Endodermal cell (in vitro differentiated cells): ENCODE data around the gene CENPP. TPM values are rescaled to one million over a fixed set of nuclear protein-coding genes. Genes with fewer than 3 reads are reported as not detected.

Experiments
- DNase-seq: peaks from one replicate; pipeline ENCODE4 v3.0.0-alpha.2; 2017
- H3K27ac ChIP-seq: 2 replicates; pipeline ENCODE4 v1.5.1; 2013; ENCODE audit warnings: mild to moderate bottlenecking, low read depth, low read length, moderate library complexity
- H3K27me3 ChIP-seq: 2 replicates; pipeline ENCODE4 v1.6.1; 2013; ENCODE audit warnings: mild to moderate bottlenecking, low read length, moderate library complexity; ENCODE audit not compliant: insufficient read depth, control insufficient read depth, poor library complexity, severe bottlenecking
- H3K36me3 ChIP-seq: 2 replicates; pipeline ENCODE4 v1.7.0; 2013; ENCODE audit warnings: mild to moderate bottlenecking, low read length, moderate library complexity; ENCODE audit not compliant: control insufficient read depth, insufficient read depth
- H3K4me1 ChIP-seq: one replicate; pipeline ENCODE4 v1.7.0; 2013; ENCODE audit warnings: low read length; ENCODE audit not compliant: control insufficient read depth, insufficient read depth
- H3K4me3 ChIP-seq: 2 replicates; pipeline ENCODE4 v1.5.1; 2013; ENCODE audit warnings: mild to moderate bottlenecking, low read length, moderate library complexity
- H3K9ac ChIP-seq: 2 replicates; pipeline ENCODE4 v1.6.1; 2013; ENCODE audit warnings: mild to moderate bottlenecking, low read length, moderate library complexity; ENCODE audit not compliant: poor library complexity, severe bottlenecking; ENCODE audit errors: extremely low read depth
- H3K9me3 ChIP-seq: 2 replicates; pipeline ENCODE4 v1.6.1; 2013; ENCODE audit warnings: mild to moderate bottlenecking, low read length, moderate library complexity; ENCODE audit not compliant: control insufficient read depth
- H3K27ac Mint-ChIP-seq: 2 replicates; pipeline ENCODE4 v1.8.0; 2020; ENCODE audit warnings: mixed read lengths
- H3K27me3 Mint-ChIP-seq: 2 replicates; pipeline ENCODE4 v1.8.0; 2021; ENCODE audit warnings: mild to moderate bottlenecking, mixed read lengths; ENCODE audit not compliant: insufficient read depth
- H3K36me3 Mint-ChIP-seq: 2 replicates; pipeline ENCODE4 v1.8.0; 2020; ENCODE audit warnings: low read depth, mixed read lengths
- H3K4me1 Mint-ChIP-seq: 2 replicates; pipeline ENCODE4 v1.8.0; 2020; ENCODE audit warnings: mixed read lengths
- H3K4me3 Mint-ChIP-seq: 2 replicates; pipeline ENCODE4 v1.8.0; 2020; ENCODE audit warnings: mild to moderate bottlenecking, moderate library complexity, mixed read lengths
- H3K9me3 Mint-ChIP-seq: 2 replicates; pipeline ENCODE4 v1.8.0; 2020; ENCODE audit warnings: mild to moderate bottlenecking, mixed read lengths
- CTCF ChIP-seq: fragments of 200-600 bp; sonication (generic); conservative IDR thresholded peaks from 2 replicates; pipeline ENCODE4 v1.5.0; 2021; ENCODE audit warnings: antibody characterized with exemption, mild to moderate bottlenecking
- WGBS, 2 experiments: methylation state at CpG; one replicate each; pipeline versions ENCODE4 v1.1.5 to v1.1.7; 2013; ENCODE audit warnings: missing lambda C conversion rate in 2 of 2, mixed read lengths in 1 of 2; ENCODE audit not compliant: insufficient coverage in 1 of 2, insufficient read length in 1 of 2; 5-methylcytosine and 5-hydroxymethylcytosine counted together
- total RNA-seq, 2 donors: library from RNA; stranded (reverse); fragmentation: NEBNext Ultra II Directional in 1 of 2; extraction: Animal tissue kit (Norgen Biotek cat#: 25700) in 1 of 2; gene quantifications; 2 replicates in 1 of 2; 3 replicates in 1 of 2; pipeline ENCODE4 v1.2.1, GENCODE V29; 2021

Gene CENPP
- total RNA-seq, 2 donors from 2014 or later = 8.2 to 9.2 TPM

GRCh38 chr9:92648474-92648971, 322.8 kb downstream of the CENPP start:
- WGBS, 2 experiments = 93% methylated on average over 3 to 6 of the region's 6 CpGs
- Histone ChIP-seq H3K36me3 (peaks cover 57% of the 10 kb centered on the region), H3K4me3 (no peak overlapping the region), H3K27ac (no peak overlapping the region), H3K4me1 (no peaks in the 10 kb centered on the region), H3K9me3 (no peaks in the 10 kb centered on the region), H3K9ac (no peak overlapping the region), H3K27me3 (no peaks in the 10 kb centered on the region)
- Mint-ChIP-seq H3K36me3 (peaks cover 66% of the 10 kb centered on the region), H3K27me3 (no peaks in the 10 kb centered on the region), H3K27ac (peak overlapping the region; percentile 57), H3K4me1 (no peaks in the 10 kb centered on the region), H3K4me3 (no peak overlapping the region), H3K9me3 (no peaks in the 10 kb centered on the region)
- no peak for DNase-seq
- no peak for TF ChIP-seq CTCF

GRCh38 chr9:92649007-92649406, 323.3 kb downstream of the CENPP start:
- Mint-ChIP-seq H3K27me3 (no peaks in the 10 kb centered on the region), H3K27ac (peak overlapping the region; percentile 57), H3K36me3 (peaks cover 66% of the 10 kb centered on the region), H3K4me3 (no peak overlapping the region), H3K4me1 (no peaks in the 10 kb centered on the region), H3K9me3 (no peaks in the 10 kb centered on the region)
- 93 to 100% methylated on average over 4 to 5 of the region's 5 CpGs for WGBS, 2 experiments
- no peaks in the 10 kb centered on the region for H3K4me1 ChIP-seq
- H3K9me3 ChIP-seq = no peaks in the 10 kb centered on the region
- no peak for DNase-seq
- no peaks in the 10 kb centered on the region for H3K27me3 ChIP-seq
- no peak overlapping the region for H3K9ac ChIP-seq
- peaks cover 52% of the 10 kb centered on the region for H3K36me3 ChIP-seq
- H3K27ac ChIP-seq = no peak overlapping the region
- H3K4me3 ChIP-seq = no peak overlapping the region
- TF ChIP-seq CTCF = no peak

DNA sequence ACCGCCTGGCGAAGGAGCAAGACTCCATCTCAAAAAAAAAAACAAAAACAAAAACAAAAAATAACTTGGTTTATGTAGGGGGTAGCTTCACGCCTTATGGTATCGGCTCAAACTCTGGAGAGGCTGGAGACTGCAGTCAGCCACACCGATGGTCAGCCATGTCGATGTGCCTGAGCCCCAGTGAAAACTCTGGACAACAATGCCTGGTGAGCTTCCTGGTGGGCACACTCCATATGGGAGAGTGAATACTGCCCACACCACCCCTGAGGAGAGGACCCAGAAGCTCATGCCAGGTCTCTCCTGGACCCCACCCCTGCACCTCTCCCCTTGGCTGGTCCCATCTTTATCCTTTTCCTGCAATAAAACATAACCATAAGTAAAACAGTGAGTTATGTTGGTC, 324.5 kb downstream of the CENPP start:
- H3K27me3 ChIP-seq = no peaks in the 10 kb centered on the region
- WGBS, 2 experiments = 96 to 97% methylated on average over 4 to 6 of the region's 6 CpGs
- H3K27ac Mint-ChIP-seq = no peak overlapping the region
- DNase-seq = no peak
- no peaks in the 10 kb centered on the region for H3K4me1 Mint-ChIP-seq
- H3K9me3 Mint-ChIP-seq = no peaks in the 10 kb centered on the region
- H3K4me3 ChIP-seq = no peak overlapping the region
- H3K27me3 Mint-ChIP-seq = no peaks in the 10 kb centered on the region
- no peak overlapping the region for H3K9ac ChIP-seq
- TF ChIP-seq CTCF = no peak
- peaks cover 39% of the 10 kb centered on the region for H3K36me3 ChIP-seq
- H3K36me3 Mint-ChIP-seq = peaks cover 54% of the 10 kb centered on the region
- H3K27ac ChIP-seq = no peak overlapping the region
- H3K9me3 ChIP-seq = no peaks in the 10 kb centered on the region
- no peaks in the 10 kb centered on the region for H3K4me1 ChIP-seq
- no peak overlapping the region for H3K4me3 Mint-ChIP-seq
